ENCODE measurements around the gene NEK7.

GRCh38 chr1:198147216-198147615 lies 9.6 kb upstream of the NEK7 start:
- TF ChIP-seq ZFX (IDR thresholded peaks at IDR 0.05; ENCODE audit: borderline replicate concordance) (no peak), CTCF (IDR thresholded peaks at IDR 0.05) (no peak)
